ENCODE data around the gene ENPP7.

DNA sequence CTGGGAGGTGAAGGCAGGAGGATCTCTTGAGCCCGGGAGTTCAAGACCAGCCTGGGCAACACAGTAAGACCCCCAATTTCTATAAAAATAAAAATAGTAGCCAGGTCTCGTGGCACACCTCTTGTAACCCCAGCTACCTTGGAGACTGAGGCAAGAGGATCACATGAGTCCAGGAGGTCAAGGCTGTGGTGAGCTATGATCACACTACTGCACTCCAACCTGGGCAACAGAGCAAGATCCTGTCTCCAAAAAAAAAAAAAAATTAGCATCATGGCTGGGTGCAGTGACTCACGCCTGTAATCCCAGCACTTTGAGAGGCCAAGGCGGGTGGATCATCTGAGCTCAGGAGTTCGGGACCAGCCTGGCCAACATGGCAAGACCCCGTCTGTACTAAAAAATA is 40.5 kb downstream of the ENPP7 start:
- TF ChIP-seq EZH2 (IDR thresholded peaks at IDR 0.05; ENCODE audit: insufficient read depth, poor library complexity, severe bottlenecking) (no peak), EZH2phosphoT487 (IDR thresholded peaks at IDR 0.05; ENCODE audit: insufficient read depth, low read depth) (no peak)
